GM12864 (cell line): ENCODE data around the gene MSL3B.

ENCODE experiments used
- DNase-seq: peaks from one replicate; pipeline ENCODE4 v3.0.0-alpha.2; 2011; ENCODE audit warnings: low read depth
- H3K4me3 ChIP-seq: 2 replicates; pipeline ENCODE4 v1.5.1; 2011; ENCODE audit warnings: mild to moderate bottlenecking, low read depth, low read length, control low read depth
- TF ChIP-seq, protein P1 (sequence below): IDR thresholded peaks from 2 replicates; pipeline ENCODE4 v1.5.1; 2011; ENCODE audit warnings: low read depth, mild to moderate bottlenecking, moderate library complexity, low read length, control low read depth, inconsistent platforms; ENCODE audit errors: missing control alignments

The MSL3B gene

DNA sequence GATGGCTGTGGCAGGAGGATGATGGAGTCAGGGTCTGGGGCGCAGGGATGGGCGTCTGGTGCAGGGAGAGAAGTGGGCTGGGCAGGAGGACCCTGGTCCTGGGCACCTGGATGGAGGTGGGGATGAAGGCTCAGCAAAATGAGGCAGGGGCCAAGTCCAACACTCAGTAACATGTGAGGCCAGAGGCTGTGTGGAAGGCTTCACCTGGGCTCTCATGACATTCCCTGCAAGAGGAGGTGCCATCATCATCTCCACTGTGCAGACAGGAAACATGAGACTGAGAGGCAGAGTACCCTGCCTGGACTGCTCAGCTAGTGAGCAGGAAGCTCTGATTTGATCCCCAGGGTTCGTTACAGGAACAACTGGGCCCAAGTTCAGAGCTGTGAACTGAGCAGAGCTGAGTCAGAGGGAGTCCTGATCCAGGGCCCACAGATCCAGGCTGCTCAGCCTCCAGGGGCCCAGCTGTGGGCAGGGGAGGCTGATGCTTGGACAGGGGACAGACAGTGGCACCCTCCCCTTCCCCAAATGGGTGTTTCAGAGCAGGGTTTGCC lies 50.8 kb downstream of the MSL3B start:
- DNase-seq = no peak
- TF ChIP-seq, protein P1, sequence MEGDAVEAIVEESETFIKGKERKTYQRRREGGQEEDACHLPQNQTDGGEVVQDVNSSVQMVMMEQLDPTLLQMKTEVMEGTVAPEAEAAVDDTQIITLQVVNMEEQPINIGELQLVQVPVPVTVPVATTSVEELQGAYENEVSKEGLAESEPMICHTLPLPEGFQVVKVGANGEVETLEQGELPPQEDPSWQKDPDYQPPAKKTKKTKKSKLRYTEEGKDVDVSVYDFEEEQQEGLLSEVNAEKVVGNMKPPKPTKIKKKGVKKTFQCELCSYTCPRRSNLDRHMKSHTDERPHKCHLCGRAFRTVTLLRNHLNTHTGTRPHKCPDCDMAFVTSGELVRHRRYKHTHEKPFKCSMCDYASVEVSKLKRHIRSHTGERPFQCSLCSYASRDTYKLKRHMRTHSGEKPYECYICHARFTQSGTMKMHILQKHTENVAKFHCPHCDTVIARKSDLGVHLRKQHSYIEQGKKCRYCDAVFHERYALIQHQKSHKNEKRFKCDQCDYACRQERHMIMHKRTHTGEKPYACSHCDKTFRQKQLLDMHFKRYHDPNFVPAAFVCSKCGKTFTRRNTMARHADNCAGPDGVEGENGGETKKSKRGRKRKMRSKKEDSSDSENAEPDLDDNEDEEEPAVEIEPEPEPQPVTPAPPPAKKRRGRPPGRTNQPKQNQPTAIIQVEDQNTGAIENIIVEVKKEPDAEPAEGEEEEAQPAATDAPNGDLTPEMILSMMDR = no peak
- H3K4me3 ChIP-seq = no peak overlapping the region

- TF ChIP-seq, protein P1 = no peak
- DNase-seq = no peak
- no peak overlapping the region for H3K4me3 ChIP-seq
These were observed 51.4 kb downstream of the MSL3B start for GRCh38 chr2:233816771-233817170.

DNA sequence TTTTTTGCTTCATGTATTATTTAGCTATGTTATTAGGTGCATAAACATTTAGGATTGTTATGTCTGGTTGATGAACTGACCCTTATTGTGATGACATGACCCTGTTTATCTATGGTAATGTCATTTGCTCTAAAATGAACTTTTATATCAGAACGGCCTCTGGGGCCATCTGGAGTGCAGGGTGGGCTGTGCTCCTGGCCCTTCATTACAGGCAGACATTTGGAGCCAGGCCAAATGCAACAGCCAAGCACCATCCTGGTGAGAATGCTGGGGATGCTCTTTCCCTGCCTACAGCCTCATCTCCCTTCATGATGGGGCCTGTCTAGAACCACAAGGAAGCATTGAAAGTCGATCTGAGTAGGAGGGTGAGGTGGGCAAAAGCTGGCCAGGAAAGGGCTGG lies 51.9 kb downstream of the MSL3B start:
- TF ChIP-seq, protein P1 = no peak
- no peak overlapping the region for H3K4me3 ChIP-seq
- no peak for DNase-seq

GRCh38 chr2:233815861-233816260 lies 52.3 kb downstream of the MSL3B start:
- TF ChIP-seq, protein P1 = no peak
- no peak for DNase-seq

More at GRCh38 chr2:233815861-233816260, 52.3 kb downstream of the MSL3B start:
- no peak overlapping the region for H3K4me3 ChIP-seq
